Fibroblast of lung (primary cell): ENCODE measurements around the gene ZYG11B. TPM values are rescaled to one million over a fixed set of nuclear protein-coding genes. Genes with fewer than 3 reads are reported as not detected.

Experiments used
- DNase-seq, 2 donors: peaks; one replicate each; pipeline versions ENCODE4 v3.0.0 to v3.0.0-alpha.2; 2010; ENCODE audit warnings: low read depth in 2 of 2
- H2AFZ ChIP-seq: 2 replicates; pipeline ENCODE4 v1.5.1; 2012; ENCODE audit warnings: low read length, control low read depth, inconsistent platforms
- H3K27ac ChIP-seq: 2 replicates; pipeline ENCODE4 v1.5.1; 2011; ENCODE audit warnings: low read length, control low read depth; ENCODE audit not compliant: insufficient read depth
- H3K27me3 ChIP-seq: 2 replicates; pipeline ENCODE4 v1.5.1; 2011; ENCODE audit warnings: mild to moderate bottlenecking, low read length; ENCODE audit not compliant: control insufficient read depth, insufficient read depth
- H3K36me3 ChIP-seq: 2 replicates; pipeline ENCODE4 v1.5.1; 2011; ENCODE audit warnings: low read length; ENCODE audit not compliant: control insufficient read depth, insufficient read depth
- H3K4me1 ChIP-seq: 2 replicates; pipeline ENCODE4 v1.5.1; 2011; ENCODE audit warnings: low read length; ENCODE audit not compliant: control insufficient read depth, insufficient read depth; ENCODE audit errors: extremely low read depth
- H3K4me2 ChIP-seq: 2 replicates; pipeline ENCODE4 v1.5.1; 2011; ENCODE audit warnings: low read length, control low read depth; ENCODE audit not compliant: insufficient read depth; ENCODE audit errors: extremely low read depth
- H3K4me3 ChIP-seq, 4 experiments: fragments of 200-600 bp in 1 of 4; sonication (generic) in 1 of 4; replicated peaks in 1 of 4; 2 replicates each; pipeline ENCODE4 v1.5.1; 2011 to 2016; ENCODE audit warnings: low read length in 4 of 4, low read depth in 3 of 4, mild to moderate bottlenecking in 3 of 4, control low read depth in 2 of 4, inconsistent platforms in 1 of 4, mixed read lengths in 1 of 4; ENCODE audit not compliant: insufficient read depth in 1 of 4; ENCODE audit errors: control extremely low read depth in 1 of 4
- H3K79me2 ChIP-seq: 2 replicates; pipeline ENCODE4 v1.5.1; 2012; ENCODE audit warnings: mild to moderate bottlenecking, low read length, inconsistent platforms; ENCODE audit not compliant: control insufficient read depth, insufficient read depth
- H3K9ac ChIP-seq: 2 replicates; pipeline ENCODE4 v1.5.1; 2011; ENCODE audit warnings: mild to moderate bottlenecking, low read length, control low read depth; ENCODE audit not compliant: insufficient read depth
- H3K9me3 ChIP-seq: 2 replicates; pipeline ENCODE4 v1.5.1; 2012; ENCODE audit warnings: low read depth, low read length; ENCODE audit not compliant: control insufficient read depth, insufficient read depth
- H4K20me1 ChIP-seq: 2 replicates; pipeline ENCODE4 v1.5.1; 2011; ENCODE audit warnings: low read length; ENCODE audit not compliant: control insufficient read depth, insufficient read depth; ENCODE audit errors: extremely low read depth
- CTCF ChIP-seq, 2 donors: IDR thresholded peaks in 1 of 2; conservative IDR thresholded peaks in 1 of 2; 1 replicate in 1 of 2; 2 replicates in 1 of 2; pipeline ENCODE4 v1.5.1; 2011 to 2012; ENCODE audit warnings: low read length in 2 of 2, control low read depth in 1 of 2, inconsistent platforms in 1 of 2, low read depth in 1 of 2, mild to moderate bottlenecking in 1 of 2
- EZH2 ChIP-seq: IDR thresholded peaks from 2 replicates; pipeline ENCODE4 v1.5.1; 2012; ENCODE audit warnings: low read length, control low read depth, mild to moderate bottlenecking; ENCODE audit errors: missing control alignments
- polyA plus RNA-seq, 2 donors: library from polyadenylated mRNA; depleted of rRNA in 1 of 2; stranded (reverse) in 1 of 2; unstranded in 1 of 2; fragments of >200 nt; gene quantifications; 2 replicates each; pipeline ENCODE4 v1.2.1, GENCODE V29; 2011 to 2012; ENCODE audit warnings: missing spikeins in 1 of 2
- total RNA-seq: library from RNA; depleted of rRNA; stranded (reverse); fragments of >200 nt; gene quantifications from 2 replicates; pipeline ENCODE4 v1.2.1, GENCODE V29; 2014

ZYG11B gene
- total and polyA plus RNA-seq, 2 donors (not counting 1 experiment from before 2014, with no cell fraction given) = 30.2 to 50.7 TPM

GRCh38 chr1:52759908-52760307, 33.7 kb downstream of the ZYG11B start:
- Histone ChIP-seq H3K27ac (no peak overlapping the region), H3K9me3 (no peaks in the 10 kb centered on the region), H2AFZ (no peak overlapping the region), H3K79me2 (no peaks in the 10 kb centered on the region), H4K20me1 (no peaks in the 10 kb centered on the region), H3K4me3 (no peak overlapping the region), H3K4me2 (no peak overlapping the region), H3K9ac (no peak overlapping the region), H3K27me3 (no peaks in the 10 kb centered on the region), H3K36me3 (no peaks in the 10 kb centered on the region), H3K4me1 (no peaks in the 10 kb centered on the region)
- TF ChIP-seq CTCF (conservative IDR thresholded peaks at IDR 0.05 in 1 of 2, IDR thresholded peaks at IDR 0.05 in 1 of 2; ENCODE audit: low read depth in 1 of 2, low read length in 2 of 2) (no peak), EZH2 (no peak)
- no peak for DNase-seq

GRCh38 chr1:52767596-52768280, 41.5 kb downstream of the ZYG11B start:
- Histone ChIP-seq H3K27ac (no peak overlapping the region), H3K79me2 (no peaks in the 10 kb centered on the region), H3K4me2 (no peak overlapping the region), H3K4me3 (no peak overlapping the region), H3K27me3 (no peaks in the 10 kb centered on the region), H4K20me1 (no peaks in the 10 kb centered on the region), H3K4me1 (no peaks in the 10 kb centered on the region), H3K9me3 (no peaks in the 10 kb centered on the region), H3K9ac (no peak overlapping the region), H2AFZ (no peak overlapping the region), H3K36me3 (no peaks in the 10 kb centered on the region)
- no peak for DNase-seq
- TF ChIP-seq EZH2 = no peak
- no peak for TF ChIP-seq CTCF (conservative IDR thresholded peaks at IDR 0.05 in 1 of 2, IDR thresholded peaks at IDR 0.05 in 1 of 2; ENCODE audit: low read depth in 1 of 2, low read length in 2 of 2)

- TF ChIP-seq CTCF (conservative IDR thresholded peaks at IDR 0.05 in 1 of 2, IDR thresholded peaks at IDR 0.05 in 1 of 2; ENCODE audit: low read depth in 1 of 2, low read length in 2 of 2) (no peak), EZH2 (no peak)
- no peak for DNase-seq
- Histone ChIP-seq H3K4me3 (no peak overlapping the region), H3K27ac (no peak overlapping the region), H3K9me3 (no peaks in the 10 kb centered on the region), H4K20me1 (no peaks in the 10 kb centered on the region), H3K9ac (no peak overlapping the region), H3K4me1 (no peaks in the 10 kb centered on the region), H2AFZ (no peak overlapping the region), H3K27me3 (no peaks in the 10 kb centered on the region), H3K4me2 (no peak overlapping the region), H3K79me2 (no peaks in the 10 kb centered on the region), H3K36me3 (no peaks in the 10 kb centered on the region)
Measured at GRCh38 chr1:52769346-52770033, 43.2 kb downstream of the ZYG11B start.
